ENCODE measurements around the gene SEC23B. TPM values are rescaled to one million over a fixed set of nuclear protein-coding genes. Genes with fewer than 3 reads are reported as not detected.

The SEC23B gene
- total RNA-seq, 1 experiment from 2014 or later: 61.3 TPM

- peaks cover 15% of the 10 kb centered on the region for H3K36me3 ChIP-seq (ENCODE audit: control insufficient read depth, insufficient read depth, low read length)
- ATAC-seq: no peak
- POLR2A ChIA-PET: interaction anchor here (0.7 kb wide), 1 partner anchor 24 kb away, joined by 3 read pairs; no protein-coding TSS in a partner anchor
- BruUV-seq (replicated peaks): no TSS peak
- CTCF ChIA-PET: no interaction called here
- no peak overlapping the region for H3K27ac ChIP-seq (ENCODE audit: low read length)
- TF ChIP-seq CTCF (IDR thresholded peaks at IDR 0.05) (no peak), TCF7L2 (IDR thresholded peaks at IDR 0.05; ENCODE audit: low read depth, low read length) (no peak), POLR2AphosphoS5 (IDR thresholded peaks at IDR 0.05; ENCODE audit: low read depth, low read length) (no peak), SIN3A (IDR thresholded peaks at IDR 0.05; ENCODE audit: borderline replicate concordance, insufficient read depth, low read depth, low read length) (no peak), REST (IDR thresholded peaks at IDR 0.05; ENCODE audit: insufficient read depth in 1 of 2, low read depth in 2 of 2, low read length in 1 of 2) (no peak)
- no peak overlapping the region for H3K4me3 ChIP-seq (ENCODE audit: low read depth in 2 of 2, low read length in 2 of 2)
- no peak for DNase-seq (ENCODE audit: low read depth, low spot score)
- no peaks in the 10 kb centered on the region for H3K27me3 ChIP-seq (ENCODE audit: control insufficient read depth, insufficient read depth, low read length)
- H3K9me3 ChIP-seq (ENCODE audit: control insufficient read depth, insufficient read depth, low read depth, low read length): no peaks in the 10 kb centered on the region
- intact Hi-C loops (cut with micrococcal nuclease; ENCODE audit: unreplicated experiment) (no loop called here), in situ Hi-C loops (cut with HindIII; ENCODE audit: low pct_unique_long_range_greater_than_20kb, low sequenced_read_pairs) (no loop called here)
- H3K4me1 ChIP-seq (ENCODE audit: control insufficient read depth, insufficient read depth, low read length): no peaks in the 10 kb centered on the region
Measured at GRCh38 chr20:18548465-18548864, 40.7 kb downstream of the SEC23B start.

DNA sequence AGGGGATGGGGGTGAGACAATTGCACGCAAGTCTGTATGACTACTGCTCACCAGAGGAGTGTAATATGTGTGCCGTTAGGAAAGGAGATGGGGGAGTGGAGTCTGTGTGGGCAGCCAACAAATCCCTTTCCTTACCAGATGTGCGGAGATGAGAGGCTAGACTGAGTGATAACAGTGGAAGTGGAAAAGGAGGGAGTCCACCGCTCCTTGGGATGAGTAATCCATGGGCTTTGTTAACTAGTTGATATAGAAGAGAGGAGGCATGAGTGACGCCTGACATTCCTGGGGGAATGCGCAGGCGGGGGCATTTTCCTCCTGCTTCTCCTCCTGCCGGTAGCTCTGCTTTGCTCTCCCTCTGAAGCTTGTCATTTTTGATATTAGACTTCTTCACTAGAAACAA, 46.0 kb downstream of the SEC23B start:
- Histone ChIP-seq H3K4me1 (ENCODE audit: control insufficient read depth, insufficient read depth, low read length) (no peaks in the 10 kb centered on the region), H3K36me3 (ENCODE audit: control insufficient read depth, insufficient read depth, low read length) (peaks cover 11% of the 10 kb centered on the region), H3K27ac (ENCODE audit: low read length) (no peak overlapping the region), H3K4me3 (ENCODE audit: low read depth in 2 of 2, low read length in 2 of 2) (no peak overlapping the region), H3K9me3 (ENCODE audit: control insufficient read depth, insufficient read depth, low read depth, low read length) (no peaks in the 10 kb centered on the region), H3K27me3 (ENCODE audit: control insufficient read depth, insufficient read depth, low read length) (no peaks in the 10 kb centered on the region)
- BruUV-seq (replicated peaks): no TSS peak
- in situ Hi-C loops (cut with HindIII; ENCODE audit: low pct_unique_long_range_greater_than_20kb, low sequenced_read_pairs): no loop called here
- CTCF ChIA-PET: interaction anchor here (0.7 kb wide), 1 partner anchor 141 kb away, joined by 3 read pairs; no protein-coding TSS in a partner anchor
- ATAC-seq: no peak
- TF ChIP-seq POLR2AphosphoS5 (IDR thresholded peaks at IDR 0.05; ENCODE audit: low read depth, low read length) (no peak), SIN3A (IDR thresholded peaks at IDR 0.05; ENCODE audit: borderline replicate concordance, insufficient read depth, low read depth, low read length) (no peak), REST (IDR thresholded peaks at IDR 0.05; ENCODE audit: insufficient read depth in 1 of 2, low read depth in 2 of 2, low read length in 1 of 2) (no peak), TCF7L2 (IDR thresholded peaks at IDR 0.05; ENCODE audit: low read depth, low read length) (no peak), CTCF (IDR thresholded peaks at IDR 0.05) (no peak)
- POLR2A ChIA-PET: no interaction called here
- no peak for DNase-seq (ENCODE audit: low read depth, low spot score)
- intact Hi-C loops (cut with micrococcal nuclease; ENCODE audit: unreplicated experiment): no loop called here
